Activated naive CD4-positive, alpha-beta T cell treated with anti-CD3 and anti-CD28 coated beads, Interleukin-2, amount 50 U/mL, for 72 hours (primary cell): Measurements from ENCODE around the gene ZMYND8. TPM values are rescaled to one million over a fixed set of nuclear protein-coding genes. Genes with fewer than 3 reads are reported as not detected.

Experiments used
- ATAC-seq, 2 donors: fragments of 150-1000 bp; cut with Tn5 transposase; 2 replicates each; pipeline ENCODE4 v1.10.0; 2021; ENCODE audit warnings: mild to moderate bottlenecking in 2 of 2, moderate library complexity in 2 of 2
- DNase-seq, 2 donors: peaks; one replicate each; pipeline ENCODE4 v3.0.0; 2021 to 2022; ENCODE audit warnings: low spot score in 2 of 2
- H3K27ac Mint-ChIP-seq, 2 donors: one replicate each; pipeline ENCODE4 v1.8.0; 2022; ENCODE audit warnings: mild to moderate bottlenecking in 2 of 2, mixed read lengths in 2 of 2
- H3K36me3 Mint-ChIP-seq, 2 donors: one replicate each; pipeline ENCODE4 v1.8.0; 2022; ENCODE audit warnings: mixed read lengths in 2 of 2
- H3K9me3 Mint-ChIP-seq, 2 donors: one replicate each; pipeline ENCODE4 v1.8.0; 2022; ENCODE audit warnings: mixed read lengths in 2 of 2
- total RNA-seq, 2 donors: library from RNA; stranded (reverse); gene quantifications; one replicate each; pipeline ENCODE4 v1.2.3, GENCODE V29; 2022

ZMYND8 gene
- total RNA-seq, 2 donors from 2014 or later, result 35.7 to 46.4 TPM

DNA sequence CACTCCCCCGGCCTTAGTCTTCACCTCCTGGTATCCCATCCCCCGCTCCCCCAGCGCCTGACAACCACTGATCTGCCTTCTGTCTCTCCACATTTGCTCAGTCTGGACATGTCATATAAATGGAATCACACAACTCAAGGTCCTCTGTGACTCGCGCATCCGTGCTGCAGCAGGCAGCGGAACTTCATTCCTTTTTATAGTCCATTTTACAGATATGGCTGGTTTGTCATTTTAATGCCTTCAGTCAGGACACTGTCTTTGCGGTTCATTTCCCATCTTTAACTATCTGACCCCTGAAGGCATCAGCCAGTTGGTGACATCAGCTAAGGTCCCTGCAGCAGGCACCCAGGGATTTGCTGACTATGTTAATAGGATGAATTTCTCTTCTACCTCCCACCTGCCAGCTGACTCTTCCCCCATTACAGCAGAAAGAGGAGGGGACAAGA is 125.7 kb downstream of the ZMYND8 start:
- H3K36me3 Mint-ChIP-seq, result peaks cover 4 to 7% of the 10 kb centered on the region in 2 donors
- DNase-seq (no peak), ATAC-seq (no peak)
- peak overlapping the region in 1 of 2 donors; percentile 38 for H3K27ac Mint-ChIP-seq
- no peaks in the 10 kb centered on the region for H3K9me3 Mint-ChIP-seq

DNA sequence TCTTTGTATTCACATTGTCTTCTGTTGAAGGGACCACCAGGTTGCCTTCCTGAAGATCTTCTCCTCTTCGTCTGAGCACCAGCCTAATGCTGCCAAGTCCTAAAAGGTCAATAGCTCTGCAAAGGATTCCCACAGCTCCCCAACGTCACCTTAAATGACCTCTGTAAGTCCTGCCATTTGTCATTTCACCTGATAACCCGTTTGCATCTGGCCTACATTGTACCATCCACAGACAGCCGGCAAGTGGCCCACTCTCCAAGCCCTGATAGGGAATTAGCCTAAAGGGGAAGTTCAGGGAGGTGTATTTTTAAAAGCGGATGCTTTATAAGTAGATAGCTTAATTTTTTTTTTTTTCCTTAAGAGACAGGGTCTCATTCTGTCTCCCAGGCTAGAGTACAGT is 127.8 kb downstream of the ZMYND8 start:
- Mint-ChIP-seq H3K9me3 (no peaks in the 10 kb centered on the region), H3K27ac (no peak overlapping the region), H3K36me3 (peaks cover 11 to 16% of the 10 kb centered on the region in 2 donors)
- no peak for DNase-seq
- no peak for ATAC-seq

DNA sequence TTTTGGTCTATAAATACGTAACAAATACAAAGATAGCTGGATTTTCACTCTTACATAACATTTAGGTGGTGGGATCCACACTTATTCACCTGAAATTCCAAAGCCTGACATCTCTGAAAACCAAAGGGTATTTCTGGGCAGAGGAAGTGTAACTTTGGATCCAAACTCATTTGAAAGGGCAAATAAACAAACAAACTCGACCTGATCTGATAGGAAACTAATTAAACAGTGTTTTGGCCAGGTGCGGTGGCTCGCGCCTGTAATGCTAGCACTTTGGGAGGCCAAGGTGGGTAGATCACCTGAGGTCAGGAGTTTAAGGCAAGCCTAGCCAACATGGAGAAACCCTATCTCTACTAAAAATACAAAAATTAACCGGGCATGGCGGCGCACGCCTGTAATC is 128.9 kb downstream of the ZMYND8 start:
- ATAC-seq (no peak), DNase-seq (no peak)
- H3K9me3 Mint-ChIP-seq, result no peaks in the 10 kb centered on the region
- H3K27ac Mint-ChIP-seq, result no peak overlapping the region
- peaks cover 11 to 18% of the 10 kb centered on the region in 2 donors for H3K36me3 Mint-ChIP-seq

DNA sequence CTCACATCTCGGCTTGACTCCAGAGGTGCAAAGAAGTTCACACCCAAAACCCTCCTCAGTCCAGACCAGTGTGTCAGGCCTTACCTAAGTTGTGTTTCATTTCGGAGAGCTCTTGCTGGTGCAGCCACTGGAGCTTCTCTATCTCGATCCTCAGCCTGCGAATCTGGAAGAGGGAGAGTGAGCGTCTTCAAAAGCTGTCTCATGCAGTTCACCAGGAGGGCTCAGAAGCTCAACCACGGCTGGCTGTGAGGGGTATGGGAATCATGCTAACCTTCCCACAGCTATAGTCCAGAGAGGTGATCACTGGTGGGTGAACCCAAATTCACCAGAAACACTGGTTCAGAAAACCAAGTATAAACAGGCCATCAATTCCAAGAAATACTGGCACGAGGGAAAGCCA is 129.4 kb downstream of the ZMYND8 start:
- no peak for DNase-seq
- Mint-ChIP-seq H3K9me3 (no peaks in the 10 kb centered on the region), H3K27ac (peak overlapping the region in 1 of 2 donors; percentile 65), H3K36me3 (peaks cover 11 to 22% of the 10 kb centered on the region in 2 donors)
- ATAC-seq, result no peak

DNA sequence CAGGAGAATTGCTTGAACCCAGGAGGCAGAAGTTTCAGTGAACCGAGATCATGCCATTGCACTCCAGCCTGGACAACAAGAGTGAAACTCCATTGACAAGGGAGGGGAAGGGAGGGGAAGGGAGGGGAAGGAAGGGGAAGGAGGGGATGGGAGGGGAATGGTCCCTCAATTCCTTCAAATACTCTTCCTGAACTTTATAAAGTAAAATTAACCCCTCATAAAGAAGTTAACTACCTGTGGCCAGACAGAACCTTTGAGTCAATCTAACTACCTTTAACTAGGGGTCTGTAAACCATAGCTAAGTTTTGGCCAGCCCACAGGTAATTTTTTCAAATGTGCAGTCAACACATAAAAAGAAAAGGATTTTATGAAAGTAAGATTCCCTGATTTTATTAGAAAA is 131.0 kb downstream of the ZMYND8 start:
- Mint-ChIP-seq H3K9me3 (no peaks in the 10 kb centered on the region), H3K27ac (peak overlapping the region in 1 of 2 donors; percentile 2), H3K36me3 (peaks cover 13 to 20% of the 10 kb centered on the region in 2 donors)
- DNase-seq, result no peak
- no peak for ATAC-seq

DNA sequence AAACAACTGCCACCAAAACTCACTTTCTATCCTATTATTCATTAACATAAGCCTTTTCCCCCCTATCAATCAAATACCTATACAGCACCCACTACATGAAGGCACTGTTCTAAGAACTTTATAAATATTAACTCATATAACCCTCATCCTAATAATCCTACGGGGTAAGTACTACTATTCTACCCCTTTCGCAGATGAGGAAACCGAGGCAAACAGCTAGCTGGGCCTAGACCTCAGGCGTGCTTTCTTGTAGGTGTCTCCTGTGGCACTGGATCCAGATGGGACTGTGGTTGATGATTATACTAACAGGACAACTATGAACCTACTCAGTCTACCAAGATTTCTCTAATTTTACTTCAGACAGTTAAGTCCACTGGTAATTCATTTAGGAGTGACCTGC is 131.6 kb downstream of the ZMYND8 start:
- H3K27ac Mint-ChIP-seq, result peak overlapping the region; percentile 2 to 45
- ATAC-seq, result no peak
- DNase-seq, result no peak
- H3K9me3 Mint-ChIP-seq, result no peaks in the 10 kb centered on the region
- H3K36me3 Mint-ChIP-seq, result peaks cover 13 to 20% of the 10 kb centered on the region in 2 donors

DNA sequence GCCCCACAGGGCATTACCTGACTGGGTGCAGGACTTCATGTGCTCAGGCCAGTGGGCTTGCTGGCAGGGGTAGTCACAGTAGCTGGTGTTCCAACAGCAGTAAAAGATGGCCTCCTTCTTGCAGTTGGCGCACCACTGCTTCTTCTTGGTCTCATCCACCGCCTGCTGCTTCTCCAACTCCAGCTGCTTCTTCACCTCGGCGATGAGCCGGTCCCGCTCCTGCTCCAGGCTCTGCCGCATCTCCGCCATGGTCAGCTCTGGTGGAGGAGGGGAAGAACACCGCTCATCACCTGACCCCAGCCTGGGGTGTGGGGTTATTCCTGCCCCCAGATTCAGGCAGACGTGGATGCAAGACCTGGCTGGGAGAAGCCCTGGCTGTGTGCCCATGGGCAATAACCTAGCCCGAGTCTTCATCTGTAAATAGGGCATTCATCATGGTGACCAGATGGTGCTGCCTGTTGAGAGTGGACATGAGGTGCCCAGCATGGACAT is 132.2 kb downstream of the ZMYND8 start:
- H3K36me3 Mint-ChIP-seq, result peaks cover 13 to 20% of the 10 kb centered on the region in 2 donors
- H3K9me3 Mint-ChIP-seq, result no peaks in the 10 kb centered on the region
- H3K27ac Mint-ChIP-seq, result peak overlapping the region; percentile 2 to 47
- ATAC-seq (no peak), DNase-seq (no peak)

DNA sequence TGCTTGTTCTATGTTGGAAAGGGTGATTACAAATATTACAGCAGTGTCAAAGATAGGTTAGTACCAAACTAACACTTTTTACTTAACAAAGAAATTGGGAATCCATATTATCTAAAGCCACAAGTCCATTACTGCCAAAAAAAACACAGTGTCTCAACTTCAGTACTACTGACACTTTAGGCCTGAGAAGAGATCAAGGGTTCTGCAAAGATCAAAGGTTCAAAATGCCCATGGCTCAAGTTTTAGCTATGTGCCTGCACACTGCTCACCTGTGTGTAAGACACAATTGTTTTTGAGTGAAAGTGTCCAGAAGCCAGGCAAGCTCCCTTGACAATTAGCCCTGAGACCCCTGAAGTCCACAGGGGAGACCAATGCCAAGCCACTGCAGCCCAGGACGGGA is 132.6 kb downstream of the ZMYND8 start:
- Mint-ChIP-seq H3K27ac (no peak overlapping the region), H3K36me3 (peaks cover 13 to 20% of the 10 kb centered on the region in 2 donors)
- no peak for DNase-seq

DNA sequence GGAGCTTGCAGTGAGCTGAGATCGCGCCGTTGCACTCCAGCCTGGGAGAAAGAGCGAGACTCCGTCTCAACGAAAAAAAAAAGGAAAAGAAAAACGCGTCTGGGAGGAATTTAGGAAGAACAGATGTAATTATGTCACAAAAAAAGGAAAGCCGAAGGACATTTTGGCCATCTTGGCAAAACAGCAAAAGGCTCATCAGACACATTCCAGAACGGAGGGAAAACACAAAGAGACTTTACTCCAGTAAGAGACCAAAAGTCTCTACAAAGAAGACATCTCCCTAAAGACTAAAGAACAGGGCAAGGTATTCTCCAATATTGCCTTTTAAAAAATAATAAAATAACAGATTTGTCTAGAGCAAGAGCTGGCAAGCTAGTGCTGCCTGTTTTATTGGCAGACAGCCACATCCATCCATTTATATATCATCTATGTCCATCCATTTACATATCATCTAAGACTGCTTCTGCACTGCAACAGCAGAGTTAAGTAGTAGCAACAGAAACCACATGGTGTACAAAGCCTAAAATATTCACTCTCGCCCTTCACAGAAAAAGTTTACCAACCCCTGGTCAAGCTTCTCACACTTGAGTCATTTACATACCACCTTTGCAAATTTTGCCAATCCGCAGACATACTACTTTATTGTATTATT is 133.9 kb downstream of the ZMYND8 start:
- peaks cover 13 to 20% of the 10 kb centered on the region in 2 donors for H3K36me3 Mint-ChIP-seq
- no peaks in the 10 kb centered on the region for H3K9me3 Mint-ChIP-seq
- H3K27ac Mint-ChIP-seq, result peak overlapping the region in 1 of 2 donors; percentile 93
- ATAC-seq (no peak), DNase-seq (no peak)

More for the DNA sequence above, 132.6 kb downstream of the ZMYND8 start:
- no peaks in the 10 kb centered on the region for H3K9me3 Mint-ChIP-seq
- ATAC-seq, result no peak

DNA sequence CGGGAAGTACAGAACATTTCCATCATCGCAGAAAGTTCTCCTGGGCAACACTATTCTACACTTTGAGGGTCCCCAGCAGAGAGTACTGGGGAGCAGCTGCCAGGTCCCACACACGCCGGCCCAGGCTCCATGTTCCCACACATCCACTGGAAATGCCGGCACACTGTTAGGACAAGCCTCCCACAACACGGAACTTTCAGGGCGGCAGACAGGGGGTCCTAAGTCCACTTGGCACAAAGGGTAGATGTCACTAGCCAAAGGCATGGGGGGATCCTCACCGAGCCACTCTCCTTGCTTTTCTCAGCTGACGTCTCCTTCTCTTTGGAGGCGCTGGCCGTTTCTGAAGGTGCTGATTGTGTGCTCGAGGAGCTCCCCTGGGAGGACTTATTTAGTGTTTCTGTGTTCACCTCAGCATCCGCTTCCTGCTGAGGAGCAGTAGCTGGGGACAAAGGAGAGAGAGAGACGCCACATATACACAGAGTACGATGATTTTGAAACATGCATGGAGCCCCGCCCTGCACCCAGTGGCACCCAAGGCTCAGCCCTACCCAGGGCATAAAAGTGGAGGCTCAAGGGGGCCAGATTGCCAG is 135.4 kb downstream of the ZMYND8 start:
- peak overlapping the region in 1 of 2 donors; percentile 33 for H3K27ac Mint-ChIP-seq
- DNase-seq, result no peak
- H3K9me3 Mint-ChIP-seq, result no peaks in the 10 kb centered on the region
- ATAC-seq, result no peak
- peaks cover 17 to 20% of the 10 kb centered on the region in 2 donors for H3K36me3 Mint-ChIP-seq

DNA sequence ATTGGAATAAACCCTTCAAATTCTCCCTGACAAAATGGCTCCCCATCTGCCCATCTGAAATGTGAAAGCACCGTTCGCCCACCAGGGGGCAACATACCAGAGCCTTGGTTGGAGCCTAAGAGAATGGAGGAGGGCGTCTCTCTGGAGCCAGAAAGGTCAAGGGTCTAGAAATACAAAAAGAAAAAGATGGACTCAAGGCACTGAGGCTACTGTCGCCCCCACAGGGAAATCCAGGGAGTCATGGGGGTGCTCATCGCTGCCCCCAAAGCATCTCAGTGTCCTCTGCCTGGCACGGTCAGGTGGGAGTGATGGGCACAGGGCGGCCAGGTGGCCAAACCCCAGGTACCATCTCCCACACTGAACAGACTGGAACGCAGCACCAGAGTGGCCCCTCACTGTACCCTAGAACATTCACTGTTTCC is 136.3 kb downstream of the ZMYND8 start:
- peak overlapping the region in 1 of 2 donors; percentile 69 for H3K27ac Mint-ChIP-seq
- ATAC-seq (peak in 1 of 2 donors; percentile 47), DNase-seq (peak in 1 of 2 donors; percentile 51)
- H3K36me3 Mint-ChIP-seq, result peaks cover 17 to 26% of the 10 kb centered on the region in 2 donors
- H3K9me3 Mint-ChIP-seq, result no peaks in the 10 kb centered on the region

DNA sequence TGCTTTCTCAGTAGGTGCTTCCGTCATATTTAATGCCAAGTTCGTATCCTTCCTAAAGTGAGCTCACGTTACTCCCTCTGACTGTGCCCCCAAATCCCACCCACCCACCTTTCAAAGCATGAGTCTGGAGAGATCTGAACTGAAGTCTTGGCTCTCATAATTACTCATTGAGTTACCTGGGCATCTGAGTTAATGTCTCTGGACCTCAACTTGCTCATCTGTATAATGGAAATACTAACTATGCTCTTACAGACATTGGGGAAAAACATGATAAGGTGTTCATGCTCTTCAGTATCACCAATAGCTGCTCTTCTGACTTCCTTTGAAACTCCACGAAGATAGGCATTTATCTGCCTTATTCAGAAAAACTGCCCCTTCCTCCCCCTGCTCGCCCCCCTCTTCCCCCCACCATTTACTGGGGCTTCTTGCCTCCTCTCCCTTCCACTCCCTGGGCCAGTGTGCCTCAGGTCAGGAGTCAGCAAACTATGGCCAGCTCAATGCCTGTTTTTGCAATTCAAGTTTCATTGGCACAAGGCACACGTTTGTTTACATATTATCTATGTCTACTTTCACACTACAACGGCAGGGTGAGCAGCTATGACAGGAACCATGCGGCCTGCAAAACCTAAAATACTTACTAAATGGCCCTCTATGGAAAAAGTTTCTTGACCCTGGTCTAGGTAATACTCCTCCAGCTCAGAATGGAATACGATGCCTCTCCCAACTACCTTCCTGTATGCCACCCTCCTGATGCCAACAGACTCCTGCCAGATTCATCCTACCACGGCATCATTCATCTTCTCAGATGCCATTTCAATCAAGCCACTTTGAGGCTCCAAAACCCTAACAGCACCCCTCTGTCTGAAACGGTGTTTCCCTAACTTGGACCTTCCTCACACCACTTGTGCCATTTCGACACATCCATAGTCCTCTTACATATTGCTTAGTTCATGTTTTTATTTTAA is 138.7 kb downstream of the ZMYND8 start:
- ATAC-seq, result no peak
- Mint-ChIP-seq H3K36me3 (peaks cover 10 to 17% of the 10 kb centered on the region in 2 donors), H3K27ac (peak overlapping the region; percentile 45 to 54), H3K9me3 (no peaks in the 10 kb centered on the region)
- no peak for DNase-seq

DNA sequence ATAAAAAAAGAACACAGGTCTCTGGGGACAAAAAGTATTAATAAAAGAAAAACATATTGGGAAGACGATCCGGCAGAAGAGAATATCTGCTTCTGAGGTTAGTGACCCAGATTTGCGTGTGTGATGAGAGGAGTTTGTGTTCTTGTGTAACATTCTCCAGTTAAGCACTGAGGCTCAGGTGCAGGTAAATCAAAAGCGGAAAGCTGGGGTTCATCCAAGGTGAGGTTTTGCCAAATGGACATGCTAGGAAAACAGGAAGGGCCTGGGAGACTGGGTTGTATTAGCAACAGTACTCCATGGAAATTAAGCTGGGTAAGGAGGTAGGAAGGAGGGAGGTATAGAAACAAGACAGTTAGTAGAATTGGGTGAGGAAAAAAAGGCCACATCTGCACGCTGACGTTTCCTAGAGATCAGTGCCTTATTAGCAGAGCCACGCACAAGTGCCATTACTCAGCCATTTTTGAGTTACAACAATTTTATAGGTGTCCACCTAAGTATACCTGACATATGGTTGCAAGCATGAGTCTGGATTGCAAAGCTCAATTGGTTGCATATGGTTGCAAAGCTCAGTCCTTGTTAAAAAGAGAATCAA is 139.6 kb downstream of the ZMYND8 start:
- H3K36me3 Mint-ChIP-seq, result peaks cover 9 to 10% of the 10 kb centered on the region in 2 donors
- ATAC-seq (no peak), DNase-seq (no peak)
- H3K27ac Mint-ChIP-seq, result peak overlapping the region in 1 of 2 donors; percentile 88
- H3K9me3 Mint-ChIP-seq, result no peaks in the 10 kb centered on the region

DNA sequence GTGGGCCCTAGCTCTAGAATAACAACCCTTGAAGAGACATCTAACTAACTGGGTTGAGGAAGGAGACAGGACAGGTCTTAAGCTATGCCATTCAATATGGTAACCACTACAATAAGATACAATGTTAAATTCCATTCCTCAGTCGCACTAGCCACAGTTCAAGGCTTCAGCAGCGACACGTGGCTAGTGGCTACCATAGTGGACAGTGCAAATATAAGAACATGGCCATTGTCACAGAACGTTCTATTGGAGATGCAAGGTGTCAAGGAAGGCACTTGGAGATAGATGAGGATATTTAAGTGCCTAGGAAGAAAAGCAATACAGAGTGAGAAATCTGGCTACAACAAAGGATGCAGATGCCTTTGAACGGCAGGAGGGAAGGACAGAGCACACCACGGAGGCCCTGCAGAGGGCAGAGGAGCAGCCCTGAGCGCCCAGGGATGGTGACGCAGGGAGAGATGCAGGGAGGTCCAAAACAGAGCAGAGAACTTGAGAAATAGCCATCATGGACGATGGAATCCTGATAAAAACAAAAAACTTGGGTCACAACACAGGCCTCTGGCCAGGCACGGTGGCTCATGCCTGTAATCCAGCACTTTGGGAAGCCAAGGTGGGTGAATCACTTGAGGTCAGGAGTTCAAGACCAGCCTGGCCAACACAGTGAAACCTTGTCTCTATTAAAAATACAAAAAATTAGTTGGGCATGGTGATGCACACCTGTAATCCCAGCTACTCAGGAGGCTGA is 140.7 kb downstream of the ZMYND8 start:
- H3K36me3 Mint-ChIP-seq, result peaks cover 5 to 6% of the 10 kb centered on the region in 2 donors
- no peak for DNase-seq
- no peak for ATAC-seq
- H3K27ac Mint-ChIP-seq, result peak overlapping the region; percentile 29 to 60
- H3K9me3 Mint-ChIP-seq, result no peaks in the 10 kb centered on the region

DNA sequence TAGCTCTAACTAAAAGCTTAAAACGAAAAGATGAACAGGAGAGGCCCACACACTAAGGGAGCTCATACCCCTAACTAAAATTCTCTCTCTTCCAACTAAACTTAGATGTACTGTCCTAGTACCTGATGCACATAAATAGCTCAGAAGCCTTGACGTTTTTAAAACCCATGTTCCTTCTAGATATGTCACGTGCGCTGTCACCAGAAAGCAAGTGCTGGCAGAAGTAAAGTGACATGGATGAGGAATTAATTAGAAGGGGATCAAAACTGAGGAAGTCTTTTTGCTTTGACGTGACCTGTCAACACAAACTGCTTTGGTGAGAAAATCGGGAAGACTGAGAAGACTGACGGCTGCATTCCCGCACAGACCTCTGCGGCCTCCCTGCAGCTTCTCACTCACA is 142.5 kb downstream of the ZMYND8 start:
- Mint-ChIP-seq H3K36me3 (peaks cover 5 to 13% of the 10 kb centered on the region in 2 donors), H3K27ac (no peak overlapping the region), H3K9me3 (no peaks in the 10 kb centered on the region)
- no peak for ATAC-seq
- DNase-seq, result no peak
